ENCODE measurements around the gene IL1RL2.

IL1RL2 gene

GRCh38 chr2:102197389-102198137, 10.7 kb downstream of the IL1RL2 start:
- no peak for DNase-seq

- DNase-seq: no peak
Measured at GRCh38 chr2:102200539-102200938, 13.7 kb downstream of the IL1RL2 start.

GRCh38 chr2:102204638-102205037, 17.8 kb downstream of the IL1RL2 start:
- DNase-seq: no peak

- no peak for DNase-seq
Measured at GRCh38 chr2:102206666-102207341, 20.0 kb downstream of the IL1RL2 start.

GRCh38 chr2:102208774-102209173, 22.0 kb downstream of the IL1RL2 start:
- DNase-seq: no peak

GRCh38 chr2:102209474-102209873, 22.7 kb downstream of the IL1RL2 start:
- no peak for DNase-seq

- DNase-seq: no peak
Measured at GRCh38 chr2:102217032-102217431, 30.2 kb downstream of the IL1RL2 start.

GRCh38 chr2:102224824-102225739, 38.3 kb downstream of the IL1RL2 start:
- DNase-seq: peak; percentile 32

- no peak for DNase-seq
Measured at GRCh38 chr2:102226171-102226570, 39.3 kb downstream of the IL1RL2 start.

GRCh38 chr2:102226612-102227391, 40.0 kb downstream of the IL1RL2 start:
- DNase-seq: peak; percentile 41

- DNase-seq: peak; percentile 27
Measured at GRCh38 chr2:102229141-102229769, 42.4 kb downstream of the IL1RL2 start.

- DNase-seq: no peak
Measured at GRCh38 chr2:102230410-102230909, 43.6 kb downstream of the IL1RL2 start.

- DNase-seq: no peak
Measured at GRCh38 chr2:102233132-102233884, 46.5 kb downstream of the IL1RL2 start.

- peak; percentile 42 for DNase-seq
Measured at GRCh38 chr2:102235042-102235473, 48.2 kb downstream of the IL1RL2 start.

- DNase-seq: peak; percentile 40
Measured at GRCh38 chr2:102235491-102235890, 48.7 kb downstream of the IL1RL2 start.

GRCh38 chr2:102236132-102236531, 49.3 kb downstream of the IL1RL2 start:
- no peak for DNase-seq

GRCh38 chr2:102237176-102237575, 50.4 kb downstream of the IL1RL2 start:
- no peak for DNase-seq

GRCh38 chr2:102238039-102238756, 51.4 kb downstream of the IL1RL2 start:
- peak; percentile 44 for DNase-seq

GRCh38 chr2:102238778-102239177, 52.0 kb downstream of the IL1RL2 start:
- no peak for DNase-seq

- no peak for DNase-seq
Measured at GRCh38 chr2:102239344-102239743, 52.5 kb downstream of the IL1RL2 start.

All from inflammatory macrophage treated with lipopolysaccharide for 4 hours (primary cell).